T-helper 1 cell treated with Interleukin-12 subunit alpha and Interleukin-12 subunit beta and Interleukin-4 antibody, amounts not matched to agents 30 μg/mL and 1 μg/mL, for 36 hours (primary cell): ENCODE measurements around the gene MYL10.

Experiments used
- H3K27ac Mint-ChIP-seq: one replicate; pipeline ENCODE4 v1.8.0; 2021; ENCODE audit warnings: mild to moderate bottlenecking, mixed read lengths
- H3K27me3 Mint-ChIP-seq: one replicate; pipeline ENCODE4 v1.8.0; 2021; ENCODE audit warnings: low read depth, mixed read lengths
- H3K36me3 Mint-ChIP-seq: one replicate; pipeline ENCODE4 v1.8.0; 2021; ENCODE audit warnings: low read depth, mixed read lengths
- H3K4me1 Mint-ChIP-seq: one replicate; pipeline ENCODE4 v1.8.0; 2021; ENCODE audit warnings: low read depth, mixed read lengths
- H3K4me3 Mint-ChIP-seq: one replicate; pipeline ENCODE4 v1.8.0; 2021; ENCODE audit warnings: mild to moderate bottlenecking, moderate library complexity, mixed read lengths
- H3K9me3 Mint-ChIP-seq: one replicate; pipeline ENCODE4 v1.8.0; 2021; ENCODE audit warnings: mixed read lengths

MYL10 gene

DNA sequence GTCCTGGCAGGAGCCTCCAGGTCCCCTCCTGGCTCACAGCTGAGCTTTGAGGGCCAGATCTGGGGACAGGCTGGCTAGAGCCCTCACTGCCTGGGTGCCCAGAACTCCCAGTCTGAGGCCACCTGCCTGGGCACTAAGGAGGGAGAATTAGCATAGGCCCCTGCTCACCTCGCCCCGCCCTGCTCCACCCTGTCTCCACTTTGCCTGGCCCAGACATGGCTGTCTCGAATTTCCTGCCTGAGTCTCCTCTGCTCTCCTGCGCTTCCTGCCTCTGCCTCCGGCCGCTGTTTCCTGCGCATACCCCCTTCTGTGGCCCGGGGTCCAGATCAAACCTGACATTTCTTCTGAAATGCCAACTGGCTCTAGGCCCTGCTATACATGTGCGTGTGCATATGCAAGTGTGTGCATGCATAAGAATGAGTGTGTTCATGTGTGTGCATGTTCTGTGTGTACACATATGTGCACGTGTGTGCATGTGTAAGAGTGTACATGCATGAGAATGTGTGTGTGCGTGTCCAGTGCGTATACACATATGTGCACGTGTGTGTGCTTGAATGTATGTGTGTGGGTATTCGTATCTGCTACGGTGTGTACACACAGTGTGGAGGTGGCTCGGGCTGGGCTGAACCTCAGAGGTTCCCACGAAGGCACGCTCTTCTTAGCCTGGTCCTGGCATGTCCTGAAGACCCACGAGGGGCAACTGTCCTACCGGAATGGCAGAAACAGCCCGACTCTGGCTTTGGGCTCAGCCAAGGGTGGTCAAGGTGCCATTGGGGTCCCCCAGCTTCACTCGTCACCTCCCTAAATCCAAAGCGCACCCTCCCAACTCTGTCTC, 64.9 kb downstream of the MYL10 start:
- no peaks in the 10 kb centered on the region for H3K9me3 Mint-ChIP-seq
- H3K27ac Mint-ChIP-seq, result no peak overlapping the region
- H3K4me3 Mint-ChIP-seq, result no peak overlapping the region
- H3K36me3 Mint-ChIP-seq, result no peaks in the 10 kb centered on the region
- peaks cover 4% of the 10 kb centered on the region for H3K27me3 Mint-ChIP-seq
- H3K4me1 Mint-ChIP-seq, result no peaks in the 10 kb centered on the region
